Raji (cell line): ENCODE measurements around the gene CPZ.

Source experiments
- POLR2A ChIP-seq: IDR thresholded peaks from 2 replicates; pipeline ENCODE4 v1.6.1; 2011; ENCODE audit warnings: low read depth, low read length, control low read depth; ENCODE audit not compliant: insufficient read depth

The CPZ gene

GRCh38 chr4:8646296-8647093, 53.9 kb downstream of the CPZ start:
- no peak for TF ChIP-seq POLR2A

- no peak for TF ChIP-seq POLR2A
Observed at GRCh38 chr4:8647094-8647570, 54.6 kb downstream of the CPZ start.

- no peak for TF ChIP-seq POLR2A
Observed at GRCh38 chr4:8647626-8648025, 55.1 kb downstream of the CPZ start.

GRCh38 chr4:8648296-8648695, 55.7 kb downstream of the CPZ start:
- no peak for TF ChIP-seq POLR2A

GRCh38 chr4:8648816-8649630, 56.5 kb downstream of the CPZ start:
- no peak for TF ChIP-seq POLR2A

- TF ChIP-seq POLR2A = no peak
Observed at GRCh38 chr4:8649631-8650361, 57.2 kb downstream of the CPZ start.

- no peak for TF ChIP-seq POLR2A
Observed at GRCh38 chr4:8651661-8652180, 59.2 kb downstream of the CPZ start.

GRCh38 chr4:8652181-8653078, 59.9 kb downstream of the CPZ start:
- TF ChIP-seq POLR2A = no peak

GRCh38 chr4:8653326-8654000, 60.9 kb downstream of the CPZ start:
- TF ChIP-seq POLR2A = no peak

- no peak for TF ChIP-seq POLR2A
Observed at GRCh38 chr4:8655411-8656184, 63.0 kb downstream of the CPZ start.

GRCh38 chr4:8656185-8656517, 63.6 kb downstream of the CPZ start:
- TF ChIP-seq POLR2A = no peak

GRCh38 chr4:8656711-8657380, 64.3 kb downstream of the CPZ start:
- TF ChIP-seq POLR2A = no peak
